Measurements from ENCODE around the gene MS4A15.

- no peak for TF ChIP-seq TCF7L2 (IDR thresholded peaks at IDR 0.05; ENCODE audit: low read depth, low read length)
- no peak for TF ChIP-seq EZH2 (IDR thresholded peaks at IDR 0.05; ENCODE audit: borderline replicate concordance, low read depth, low read length)
- no peak for TF ChIP-seq ZNF282 (CRISPR knock-in tag; IDR thresholded peaks at IDR 0.05)
- TF ChIP-seq, protein P1, sequence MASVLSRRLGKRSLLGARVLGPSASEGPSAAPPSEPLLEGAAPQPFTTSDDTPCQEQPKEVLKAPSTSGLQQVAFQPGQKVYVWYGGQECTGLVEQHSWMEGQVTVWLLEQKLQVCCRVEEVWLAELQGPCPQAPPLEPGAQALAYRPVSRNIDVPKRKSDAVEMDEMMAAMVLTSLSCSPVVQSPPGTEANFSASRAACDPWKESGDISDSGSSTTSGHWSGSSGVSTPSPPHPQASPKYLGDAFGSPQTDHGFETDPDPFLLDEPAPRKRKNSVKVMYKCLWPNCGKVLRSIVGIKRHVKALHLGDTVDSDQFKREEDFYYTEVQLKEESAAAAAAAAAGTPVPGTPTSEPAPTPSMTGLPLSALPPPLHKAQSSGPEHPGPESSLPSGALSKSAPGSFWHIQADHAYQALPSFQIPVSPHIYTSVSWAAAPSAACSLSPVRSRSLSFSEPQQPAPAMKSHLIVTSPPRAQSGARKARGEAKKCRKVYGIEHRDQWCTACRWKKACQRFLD (CRISPR knock-in tag; IDR thresholded peaks at IDR 0.05): no peak
- TF ChIP-seq SRSF3 (IDR thresholded peaks at IDR 0.05; ENCODE audit: insufficient read depth, low read length): no peak
- no peak for TF ChIP-seq NCOA2 (IDR thresholded peaks at IDR 0.05; ENCODE audit: partially characterized antibody in 2 of 2)
- TF ChIP-seq, protein P2, sequence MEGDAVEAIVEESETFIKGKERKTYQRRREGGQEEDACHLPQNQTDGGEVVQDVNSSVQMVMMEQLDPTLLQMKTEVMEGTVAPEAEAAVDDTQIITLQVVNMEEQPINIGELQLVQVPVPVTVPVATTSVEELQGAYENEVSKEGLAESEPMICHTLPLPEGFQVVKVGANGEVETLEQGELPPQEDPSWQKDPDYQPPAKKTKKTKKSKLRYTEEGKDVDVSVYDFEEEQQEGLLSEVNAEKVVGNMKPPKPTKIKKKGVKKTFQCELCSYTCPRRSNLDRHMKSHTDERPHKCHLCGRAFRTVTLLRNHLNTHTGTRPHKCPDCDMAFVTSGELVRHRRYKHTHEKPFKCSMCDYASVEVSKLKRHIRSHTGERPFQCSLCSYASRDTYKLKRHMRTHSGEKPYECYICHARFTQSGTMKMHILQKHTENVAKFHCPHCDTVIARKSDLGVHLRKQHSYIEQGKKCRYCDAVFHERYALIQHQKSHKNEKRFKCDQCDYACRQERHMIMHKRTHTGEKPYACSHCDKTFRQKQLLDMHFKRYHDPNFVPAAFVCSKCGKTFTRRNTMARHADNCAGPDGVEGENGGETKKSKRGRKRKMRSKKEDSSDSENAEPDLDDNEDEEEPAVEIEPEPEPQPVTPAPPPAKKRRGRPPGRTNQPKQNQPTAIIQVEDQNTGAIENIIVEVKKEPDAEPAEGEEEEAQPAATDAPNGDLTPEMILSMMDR (IDR thresholded peaks at IDR 0.05 in 2 of 3, conservative IDR thresholded peaks at IDR 0.05 in 1 of 3; ENCODE audit: insufficient read depth in 2 of 3, low read depth in 1 of 3, low read length in 3 of 3): no peak
- TF ChIP-seq, protein P3, sequence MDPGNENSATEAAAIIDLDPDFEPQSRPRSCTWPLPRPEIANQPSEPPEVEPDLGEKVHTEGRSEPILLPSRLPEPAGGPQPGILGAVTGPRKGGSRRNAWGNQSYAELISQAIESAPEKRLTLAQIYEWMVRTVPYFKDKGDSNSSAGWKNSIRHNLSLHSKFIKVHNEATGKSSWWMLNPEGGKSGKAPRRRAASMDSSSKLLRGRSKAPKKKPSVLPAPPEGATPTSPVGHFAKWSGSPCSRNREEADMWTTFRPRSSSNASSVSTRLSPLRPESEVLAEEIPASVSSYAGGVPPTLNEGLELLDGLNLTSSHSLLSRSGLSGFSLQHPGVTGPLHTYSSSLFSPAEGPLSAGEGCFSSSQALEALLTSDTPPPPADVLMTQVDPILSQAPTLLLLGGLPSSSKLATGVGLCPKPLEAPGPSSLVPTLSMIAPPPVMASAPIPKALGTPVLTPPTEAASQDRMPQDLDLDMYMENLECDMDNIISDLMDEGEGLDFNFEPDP (CRISPR knock-in tag; IDR thresholded peaks at IDR 0.05): no peak
- no peak for TF ChIP-seq ZNF23 (CRISPR knock-in tag; IDR thresholded peaks at IDR 0.05)
- TF ChIP-seq TEAD2 (tag; IDR thresholded peaks at IDR 0.05): no peak
Observed at GRCh38 chr11:60781981-60782316, 25.3 kb downstream of the MS4A15 start.

Measured in K562 (cell line).